Testis (tissue), 3 donors: Measurements from ENCODE around the gene MYL9. TPM values are rescaled to one million over a fixed set of nuclear protein-coding genes. Genes with fewer than 3 reads are reported as not detected.

Experiments
- DNase-seq: peaks from one replicate; pipeline ENCODE4 v3.0.0-alpha.2; 2019
- H3K27ac ChIP-seq, 2 donors: fragments of 200-600 bp; sonication (generic); one replicate each; pipeline ENCODE4 v1.5.1; 2019
- H3K27me3 ChIP-seq: fragments of 200-600 bp; sonication (generic); one replicate; pipeline ENCODE4 v1.5.1; 2019
- H3K36me3 ChIP-seq: fragments of 200-600 bp; sonication (generic); one replicate; pipeline ENCODE4 v1.5.1; 2017; ENCODE audit warnings: low read depth; ENCODE audit errors: missing control alignments
- H3K4me1 ChIP-seq: fragments of 200-600 bp; sonication (generic); one replicate; pipeline ENCODE4 v1.5.1; 2019
- H3K4me3 ChIP-seq, 2 donors: fragments of 200-600 bp; sonication (generic); one replicate each; pipeline ENCODE4 v1.5.1; 2017 to 2019
- H3K9me3 ChIP-seq: fragments of 200-600 bp; sonication (generic); one replicate; pipeline ENCODE4 v1.5.1; 2017
- CTCF ChIP-seq, 3 experiments: fragments of 450-650 bp in 2 of 3; fragments of 200-600 bp in 1 of 3; sonication (generic) in 1 of 3; IDR thresholded peaks; one replicate each; pipeline ENCODE4 v1.5.1; 2016 to 2019; ENCODE audit warnings: antibody characterized with exemption in 3 of 3, mild to moderate bottlenecking in 2 of 3, moderate library complexity in 1 of 3
- POLR2A ChIP-seq: fragments of 450-650 bp; IDR thresholded peaks from one replicate; pipeline ENCODE4 v1.6.1; 2017; ENCODE audit warnings: antibody characterized with exemption, mild to moderate bottlenecking, moderate library complexity
- WGBS, 2 donors: methylation state at CpG; one replicate each; pipeline ENCODE4 v1.1.5; 2018; 5-methylcytosine and 5-hydroxymethylcytosine counted together
- intact Hi-C: fragments of 100-400 bp; cut with DNase I; formaldehyde crosslinking; loops from one replicate; pipeline ENCODE4 v1.15.1; 2023; ENCODE audit warnings: low total_unique reads
- polyA plus RNA-seq: library from polyadenylated mRNA; stranded (reverse); fragments of 350-450 nt; fragmentation: Illumina TruSeq; extraction: RNeasy Lipid Tissue Mini Kit (QIAGEN cat#74804); gene quantifications from one replicate; pipeline ENCODE4 v1.2.3, GENCODE V29; 2014; ENCODE audit warnings: low read depth, low replicate concordance; ENCODE audit not compliant: insufficient read depth
- total RNA-seq, 2 donors: library from RNA; depleted of rRNA; stranded (reverse); fragments of >200 nt; gene quantifications; one replicate each; pipeline ENCODE4 v1.2.3, GENCODE V29; 2016

MYL9 gene
- total and polyA plus RNA-seq, 3 donors from 2014 or later = 177 to 594 (median 265) TPM

DNA sequence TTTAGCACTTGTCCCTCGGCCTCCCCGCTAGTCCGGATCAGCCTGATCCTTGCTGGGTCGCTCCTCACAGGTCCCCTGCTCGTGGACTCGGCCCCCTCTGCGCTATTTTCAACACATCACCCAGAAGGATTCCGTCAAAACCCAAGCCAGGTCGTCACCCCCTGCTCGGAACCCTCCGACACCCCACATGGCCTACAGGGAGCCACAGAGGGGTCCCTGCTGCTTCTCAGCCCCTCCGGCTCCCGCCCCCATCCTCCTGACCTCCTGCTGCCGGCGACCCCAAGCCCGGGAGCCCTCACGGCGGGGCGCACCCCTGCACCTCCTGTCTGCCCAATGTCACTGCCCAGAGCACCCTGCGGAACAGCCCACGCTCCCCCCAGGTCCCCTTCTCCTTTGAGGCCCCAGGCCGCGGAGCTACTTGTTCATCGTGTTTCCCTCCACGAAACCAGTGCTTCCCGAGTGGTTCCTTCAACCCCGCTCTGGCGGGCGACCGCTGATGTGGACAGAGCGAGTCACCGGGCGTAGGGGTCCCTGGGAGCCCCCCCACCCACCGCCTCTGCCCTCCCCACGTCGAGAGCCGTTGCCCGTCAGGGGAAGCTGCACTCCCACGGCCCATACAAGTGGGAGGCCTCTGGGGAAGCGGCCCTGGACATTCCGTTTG is 638 bp upstream of the MYL9 start:
- H3K4me1 ChIP-seq = peaks cover 52% of the 10 kb centered on the region
- TF ChIP-seq POLR2A (no peak), CTCF (IDR thresholded peaks at IDR 0.05) (no peak)
- no peak for DNase-seq
- H3K27me3 ChIP-seq = no peaks in the 10 kb centered on the region
- H3K9me3 ChIP-seq = no peaks in the 10 kb centered on the region
- peak overlapping the region; percentile 99 for H3K27ac ChIP-seq
- H3K36me3 ChIP-seq = no peaks in the 10 kb centered on the region
- intact Hi-C loops = loop anchor here (5.0 to 10.0 kb wide), 2 partner anchors 64 to 78 kb away; partner anchors contain the start of gene RAB5IF
- peak overlapping the region; percentile 90 to 99 for H3K4me3 ChIP-seq
- 11 to 18% methylated on average over 24 to 40 of the region's 41 CpGs for WGBS, 2 donors

GRCh38 chr20:36541768-36542488 is 609 bp downstream of the MYL9 start:
- no peaks in the 10 kb centered on the region for H3K36me3 ChIP-seq
- H3K27me3 ChIP-seq = no peaks in the 10 kb centered on the region
- H3K4me3 ChIP-seq = peak overlapping the region; percentile 90 to 99
- DNase-seq = peak; percentile 69
- intact Hi-C loops = loop anchor here (5.0 to 10.0 kb wide), 2 partner anchors 63 to 80 kb away; partner anchors contain the start of gene RAB5IF
- TF ChIP-seq CTCF (IDR thresholded peaks at IDR 0.05) = peak; percentile 66 to 82 (median 66)
- TF ChIP-seq POLR2A = no peak
- no peaks in the 10 kb centered on the region for H3K9me3 ChIP-seq
- peaks cover 56% of the 10 kb centered on the region for H3K4me1 ChIP-seq
- WGBS, 2 donors = 30 to 33% methylated on average over 9 to 12 of the region's 14 CpGs
- peak overlapping the region; percentile 99 for H3K27ac ChIP-seq

DNA sequence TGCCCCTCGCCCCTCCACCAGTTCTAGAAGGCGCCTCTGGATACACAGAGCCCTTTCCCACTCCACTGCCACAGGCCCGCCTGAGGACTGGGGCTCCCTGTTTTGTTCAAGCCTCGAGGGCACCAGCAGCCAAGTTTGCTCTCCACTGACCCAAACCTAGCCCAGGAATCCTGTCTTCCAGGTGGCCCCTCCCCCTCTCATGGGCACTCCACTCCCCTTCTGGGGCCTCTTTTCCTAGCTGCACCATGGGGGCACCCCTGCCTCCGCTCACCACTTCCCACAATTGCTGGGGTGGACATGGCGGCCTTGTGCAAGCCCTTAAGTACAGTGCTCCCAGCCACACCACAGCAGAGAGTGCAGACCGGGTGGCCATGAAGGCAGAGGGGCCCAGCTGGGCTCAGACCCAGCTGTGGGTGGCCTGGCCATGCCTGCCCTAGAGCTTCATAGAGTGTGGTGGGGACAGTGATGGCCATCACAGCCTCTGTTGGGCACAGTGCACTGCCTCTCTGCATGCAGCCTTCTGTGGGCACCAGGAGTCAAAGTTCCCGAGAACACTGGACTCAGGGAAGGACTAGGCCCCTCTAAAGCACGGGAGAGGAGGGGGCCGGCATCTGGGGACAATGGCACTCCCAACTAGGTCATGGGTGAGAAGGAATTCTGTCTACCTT is 1.3 kb downstream of the MYL9 start:
- no peaks in the 10 kb centered on the region for H3K9me3 ChIP-seq
- TF ChIP-seq POLR2A (no peak), CTCF (IDR thresholded peaks at IDR 0.05) (no peak)
- peaks cover 56% of the 10 kb centered on the region for H3K4me1 ChIP-seq
- H3K27me3 ChIP-seq = no peaks in the 10 kb centered on the region
- peak overlapping the region; percentile 99 for H3K27ac ChIP-seq
- H3K36me3 ChIP-seq = no peaks in the 10 kb centered on the region
- H3K4me3 ChIP-seq = peak overlapping the region; percentile 90 to 99
- no peak for DNase-seq
- WGBS, 2 donors = 56 to 62% methylated on average over 8 to 10 of the region's 10 CpGs
- intact Hi-C loops = loop anchor here (5.0 to 10.0 kb wide), 2 partner anchors 62 to 80 kb away; partner anchors contain the start of gene RAB5IF

DNA sequence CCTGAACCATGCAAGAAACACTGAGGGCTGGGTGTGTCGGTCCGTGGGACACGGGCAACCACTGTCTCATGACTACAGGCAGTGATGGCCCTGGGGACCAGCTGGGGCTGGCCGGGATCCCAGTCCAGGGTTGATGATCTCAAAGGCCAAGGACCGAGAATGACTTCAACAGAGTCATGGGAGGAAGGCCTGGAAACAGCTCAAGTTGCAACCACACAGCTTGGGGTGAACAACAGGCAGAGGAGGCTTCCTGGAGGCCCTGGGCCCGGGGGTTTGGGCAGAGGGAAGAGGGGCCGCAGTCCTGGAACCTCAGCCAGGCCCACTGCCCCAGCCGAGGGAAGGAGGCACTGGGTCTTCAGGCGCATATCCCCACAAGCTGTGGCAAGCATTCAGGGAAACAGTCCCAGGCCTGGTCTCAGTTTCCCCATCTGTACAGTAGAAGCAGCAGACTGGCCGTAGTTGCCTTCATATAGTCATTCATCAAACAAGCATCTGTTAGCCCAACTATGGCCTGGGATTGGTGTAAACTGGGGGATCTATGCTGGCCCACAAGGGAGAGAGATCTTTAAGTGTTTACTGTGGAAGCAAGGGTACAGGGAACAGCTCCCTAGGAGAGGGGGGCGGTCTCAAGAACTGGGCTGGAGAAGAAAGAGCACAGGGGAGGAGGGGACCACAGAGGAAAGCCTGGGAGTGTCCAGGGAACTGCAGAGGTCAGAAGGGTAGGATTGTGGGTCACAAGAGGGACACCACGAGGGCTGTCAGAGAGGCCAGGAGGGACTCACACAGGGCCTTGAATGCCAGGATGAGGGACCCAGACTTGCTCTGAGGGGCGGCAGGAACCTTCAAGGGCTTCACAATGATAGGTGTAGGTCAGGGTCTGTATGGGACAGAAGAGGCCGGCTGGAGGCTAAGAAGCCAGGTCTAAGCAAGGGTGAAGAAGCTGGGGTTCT is 2.1 kb downstream of the MYL9 start:
- Histone ChIP-seq H3K4me1 (peaks cover 50% of the 10 kb centered on the region), H3K4me3 (peak overlapping the region; percentile 90 to 99), H3K27ac (peak overlapping the region; percentile 99), H3K27me3 (no peaks in the 10 kb centered on the region), H3K36me3 (no peaks in the 10 kb centered on the region), H3K9me3 (no peaks in the 10 kb centered on the region)
- TF ChIP-seq CTCF (IDR thresholded peaks at IDR 0.05) (no peak), POLR2A (no peak)
- intact Hi-C loops = loop anchor here (5.0 to 10.0 kb wide), 2 partner anchors 61 to 81 kb away; partner anchors contain the start of gene RAB5IF
- 43 to 46% methylated on average over 14 of the region's 14 CpGs for WGBS, 2 donors
- peak; percentile 89 for DNase-seq
